HG02884 (cell line): ENCODE data around the gene MMS19.
A peak's percentile ranks its signal among the peaks of the same experiment; 100 is the strongest.

Experiments used
- ATAC-seq: cut with Tn5 transposase; IDR thresholded peaks from one replicate; pipeline ENCODE4 v1.9.1; 2021; ENCODE audit warnings: mild to moderate bottlenecking, moderate library complexity; ENCODE audit not compliant: unreplicated experiment

MMS19 gene

DNA sequence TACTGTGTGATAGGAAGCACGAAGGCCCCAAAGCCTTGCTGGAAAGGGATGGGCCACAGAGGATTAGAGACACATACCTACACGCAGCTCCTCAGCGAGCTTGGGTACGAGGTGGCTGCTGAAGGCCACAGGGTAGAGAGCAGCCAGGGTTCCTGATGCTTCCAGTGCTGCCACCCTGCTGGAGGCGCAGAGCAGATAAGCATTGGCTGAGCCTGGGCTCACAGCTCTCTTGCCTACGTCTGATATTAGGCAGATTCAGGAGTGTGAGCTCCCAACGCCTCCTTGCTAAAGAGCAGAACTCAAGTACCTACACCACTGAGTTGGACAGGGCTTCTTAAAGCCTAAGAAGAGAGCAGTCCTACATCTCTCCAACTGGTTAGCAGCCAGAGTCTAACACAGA is 32.2 kb downstream of the MMS19 start:
- ATAC-seq, result no peak

DNA sequence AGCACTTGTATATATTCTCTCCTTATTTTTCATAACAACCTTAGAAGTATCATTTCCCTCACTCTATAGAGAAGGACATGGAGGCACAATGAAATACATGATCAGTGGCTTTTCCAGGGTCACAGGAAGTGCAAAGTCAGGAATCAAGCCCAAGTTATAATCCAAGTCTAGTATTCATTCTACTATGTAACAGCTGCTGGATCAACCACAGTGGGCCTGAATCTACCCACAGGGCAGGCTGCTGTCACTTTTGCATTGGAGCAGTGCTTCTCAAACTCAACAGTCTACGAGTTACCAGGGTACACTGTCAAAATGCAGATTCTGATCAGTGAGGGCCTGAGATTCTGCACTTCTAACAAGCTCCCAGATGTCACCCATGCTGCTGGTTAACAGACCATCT is 34.0 kb downstream of the MMS19 start:
- ATAC-seq, result no peak

DNA sequence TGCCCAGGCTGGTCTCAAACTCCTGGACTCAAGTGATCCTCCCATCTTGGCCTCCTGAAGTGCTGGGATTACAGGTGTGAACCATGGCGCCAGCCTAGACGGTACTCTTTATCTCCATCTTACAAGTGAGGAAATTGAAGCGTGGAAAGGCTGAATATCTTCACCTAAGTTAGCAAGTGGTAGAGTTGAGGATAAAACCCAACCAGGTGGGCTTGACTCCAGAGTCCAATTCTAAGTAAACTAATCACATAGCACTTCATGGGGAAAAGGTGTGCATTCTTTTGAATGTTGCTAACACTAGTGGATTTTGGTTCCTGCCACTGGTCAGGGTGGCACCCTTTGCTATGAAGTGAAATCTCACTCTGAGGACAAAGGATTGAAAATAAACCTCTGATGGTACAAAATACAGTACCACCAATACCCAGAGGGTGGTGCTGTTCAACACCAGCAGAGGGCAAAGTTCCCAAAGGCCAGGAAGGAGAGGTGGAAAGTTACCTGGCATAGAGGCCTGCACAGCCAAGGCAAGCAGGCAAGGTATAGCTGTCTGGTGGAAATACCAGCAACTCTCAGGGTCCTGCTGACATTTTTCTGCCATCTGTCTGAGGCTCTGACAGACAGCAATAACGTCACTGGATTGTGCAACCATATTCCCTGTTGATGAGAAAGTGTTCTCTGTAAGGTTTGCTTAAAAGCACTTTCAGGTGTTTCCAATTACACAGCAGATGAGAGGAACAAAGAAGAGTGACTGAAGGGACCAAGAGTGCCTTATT is 34.7 kb downstream of the MMS19 start:
- no peak for ATAC-seq

DNA sequence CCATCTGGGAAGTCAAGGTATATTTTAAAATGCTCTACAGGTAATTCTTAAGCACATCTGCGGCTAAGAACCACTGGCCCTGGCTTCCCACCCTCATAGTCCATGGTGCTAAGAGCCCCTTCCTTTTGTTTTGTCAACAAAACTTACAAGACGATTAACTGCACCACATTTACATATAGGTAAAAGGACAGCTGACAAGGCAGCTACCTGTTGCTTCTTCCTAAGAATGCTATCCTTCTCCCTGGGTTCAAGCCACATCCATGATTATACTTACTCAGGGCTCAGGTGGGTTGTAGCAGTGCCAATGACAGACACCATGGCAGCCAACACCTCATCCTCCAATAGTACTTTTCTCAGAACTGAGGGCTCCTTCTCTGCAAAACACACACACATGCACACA is 35.9 kb downstream of the MMS19 start:
- ATAC-seq, result no peak

DNA sequence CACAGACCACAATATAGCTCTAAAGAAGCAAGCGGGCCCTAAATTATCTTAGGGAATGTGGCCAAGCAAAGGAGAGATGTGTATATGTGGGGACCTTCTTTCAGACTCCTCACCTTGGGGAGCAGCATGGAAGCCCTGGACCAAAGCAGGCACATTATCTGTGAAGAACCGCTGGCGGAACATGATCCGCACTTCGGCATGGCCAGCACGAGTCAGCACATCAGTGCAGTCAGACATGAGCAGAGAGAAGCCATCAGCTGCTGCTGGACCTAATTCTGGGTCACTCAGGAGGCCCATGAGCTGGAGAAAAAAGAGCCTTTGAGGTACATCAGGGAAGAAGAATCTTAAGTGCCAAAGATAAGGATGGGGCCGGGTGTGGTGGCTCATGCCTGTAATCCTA is 38.3 kb downstream of the MMS19 start:
- ATAC-seq, result no peak

DNA sequence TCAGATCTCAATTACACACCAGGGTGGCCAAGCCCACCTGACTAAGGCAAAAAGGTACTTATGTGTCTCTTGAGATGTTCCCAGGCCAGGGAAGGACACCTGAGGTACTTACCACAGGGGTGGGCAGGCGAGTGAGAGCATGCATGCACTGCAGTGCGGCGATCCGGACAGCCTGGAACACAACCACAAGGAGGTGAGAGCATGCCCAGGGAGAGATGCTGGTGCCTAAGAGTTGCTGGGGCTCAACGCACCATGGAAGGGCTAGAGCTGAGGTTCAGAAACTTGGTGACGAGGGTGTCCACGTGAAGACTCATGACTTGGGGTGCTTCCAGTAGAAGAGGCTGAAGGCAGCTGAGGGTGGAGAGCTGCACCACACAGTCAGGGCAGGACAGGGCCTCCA is 39.1 kb downstream of the MMS19 start:
- no peak for ATAC-seq

DNA sequence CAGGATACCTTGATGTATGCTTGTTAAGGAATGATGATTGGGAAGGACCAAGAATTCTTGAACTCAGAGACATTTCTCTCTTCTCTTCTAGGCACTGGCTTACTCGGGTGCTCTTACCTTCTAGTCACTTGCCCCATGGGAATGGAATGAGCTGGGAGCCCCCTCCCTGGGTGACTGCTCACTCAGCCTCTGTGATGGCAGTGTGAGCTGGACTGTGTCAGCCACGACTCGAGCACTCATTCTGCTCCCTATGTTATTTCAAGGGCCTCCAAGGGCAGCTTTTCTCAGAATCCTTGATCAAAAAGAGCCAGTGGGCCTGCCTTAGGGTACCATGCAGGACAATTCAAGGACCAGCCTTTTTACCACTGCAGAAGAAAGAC is 41.5 kb downstream of the MMS19 start:
- ATAC-seq, result no peak

DNA sequence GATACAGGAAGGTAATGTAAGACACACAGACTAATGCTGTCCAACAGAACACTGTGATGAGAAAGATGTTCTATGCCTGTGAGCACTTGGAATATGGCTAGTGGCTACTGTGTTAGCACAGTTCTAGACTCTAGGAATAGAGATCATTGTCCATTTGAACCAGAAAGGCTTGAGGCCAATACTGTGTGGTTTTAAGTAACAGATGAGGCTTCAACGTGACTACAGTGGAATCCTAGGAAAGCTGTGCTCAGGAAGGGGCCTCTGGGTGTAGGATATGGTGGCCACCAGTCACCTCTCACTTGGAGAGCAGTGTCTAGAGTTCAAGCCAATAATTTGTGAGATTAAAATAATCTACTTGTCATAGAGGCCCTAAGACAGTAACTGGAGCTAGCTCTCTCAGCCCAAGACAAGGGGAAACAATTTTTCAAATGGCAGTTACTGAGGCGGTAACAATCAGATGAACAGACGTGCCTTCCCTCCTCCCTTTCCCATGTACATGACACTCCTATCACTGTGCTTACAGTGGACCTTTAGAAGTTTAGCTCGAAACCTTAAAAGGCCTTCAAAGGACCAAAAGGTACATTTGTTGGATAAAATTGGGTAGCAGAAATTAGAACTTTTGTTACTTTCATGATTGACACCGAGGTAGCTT is 42.1 kb downstream of the MMS19 start:
- ATAC-seq, result no peak

DNA sequence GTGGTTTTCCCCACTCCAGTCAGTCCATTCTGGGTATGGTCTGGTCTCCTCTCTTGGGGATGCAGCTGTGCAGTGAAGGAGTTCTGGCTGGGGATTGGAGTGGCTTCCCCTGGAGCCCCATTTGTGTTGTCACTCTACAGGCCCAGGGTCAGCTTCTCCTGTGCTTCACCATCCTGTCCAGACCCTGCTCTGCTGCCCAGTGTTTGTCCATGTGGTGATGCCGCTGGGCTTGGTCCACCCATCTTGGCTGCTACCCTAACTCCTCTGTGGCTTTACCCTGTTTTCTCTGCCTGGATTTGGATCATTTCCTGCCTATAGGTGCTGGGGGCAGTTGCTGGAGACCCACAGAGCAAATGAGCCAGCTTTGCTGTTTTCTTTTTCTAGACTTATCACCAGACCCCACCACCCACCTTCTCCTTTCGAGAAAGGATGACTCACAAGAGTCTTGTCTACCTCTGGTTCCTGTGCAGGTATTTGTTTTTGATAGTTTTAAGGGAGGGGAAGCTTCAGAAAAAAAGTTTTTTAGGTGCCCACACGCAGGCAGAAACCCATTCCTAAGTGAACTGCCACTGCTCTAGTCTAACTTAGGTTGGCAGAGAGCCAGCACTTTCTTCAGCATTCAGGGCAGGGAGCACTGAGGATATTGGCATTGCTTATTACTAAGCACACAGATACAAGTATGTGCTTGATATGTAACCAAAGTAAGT is 43.7 kb downstream of the MMS19 start:
- ATAC-seq, result no peak

DNA sequence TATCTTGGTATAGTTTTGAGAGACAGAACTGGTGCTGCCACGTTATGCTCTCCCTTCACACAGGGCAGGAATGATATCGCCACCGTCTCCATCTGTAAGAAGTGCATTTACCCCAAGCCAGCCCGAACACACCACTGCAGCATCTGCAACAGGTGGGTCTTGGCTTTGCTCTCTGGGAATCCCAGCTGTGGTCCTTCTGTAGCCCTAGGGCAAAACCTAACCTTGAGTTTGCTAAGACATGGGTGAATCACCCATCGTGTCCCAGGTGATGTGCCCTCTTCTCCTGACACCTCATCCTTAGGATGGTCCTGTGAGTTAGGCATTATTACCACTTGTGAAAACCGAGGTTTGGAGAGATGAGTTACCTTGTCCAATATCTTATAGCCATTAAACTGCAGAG is 45.9 kb downstream of the MMS19 start:
- ATAC-seq, result no peak

DNA sequence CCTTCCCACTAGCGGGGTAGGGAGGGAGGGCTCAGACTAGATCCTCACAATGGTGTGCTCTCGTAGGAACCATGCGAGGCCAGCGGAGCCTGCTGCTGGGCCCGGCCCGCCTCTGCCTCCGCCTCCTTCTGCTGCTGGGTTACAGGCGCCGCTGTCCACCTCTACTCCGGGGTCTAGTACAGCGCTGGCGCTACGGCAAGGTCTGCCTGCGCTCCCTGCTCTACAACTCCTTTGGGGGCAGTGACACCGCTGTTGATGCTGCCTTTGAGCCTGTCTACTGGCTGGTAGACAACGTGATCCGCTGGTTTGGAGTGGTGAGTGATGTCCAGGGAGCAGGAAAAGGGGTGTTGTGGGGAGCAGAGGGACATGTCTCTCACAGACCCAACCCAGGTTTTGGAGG is 46.6 kb downstream of the MMS19 start:
- no peak for ATAC-seq

DNA sequence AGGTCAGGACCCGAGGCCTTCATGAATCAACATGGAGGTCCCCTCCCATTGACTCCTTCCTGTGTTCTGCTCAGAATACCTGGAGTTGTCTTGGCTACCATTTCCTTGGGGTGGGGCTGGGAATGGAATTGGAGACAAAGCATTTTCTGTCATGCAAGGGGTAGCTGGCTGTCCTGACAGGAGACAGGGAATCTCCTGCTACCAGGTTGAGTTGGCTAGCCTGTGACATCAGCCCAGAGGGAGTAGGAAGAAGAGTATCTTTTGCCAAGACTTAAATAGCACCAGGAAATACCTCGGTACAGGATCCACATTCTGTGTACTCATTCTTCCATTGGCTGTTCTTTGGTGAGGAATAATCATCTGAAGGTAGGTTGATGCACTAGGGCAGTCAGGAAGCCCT is 47.4 kb downstream of the MMS19 start:
- no peak for ATAC-seq

DNA sequence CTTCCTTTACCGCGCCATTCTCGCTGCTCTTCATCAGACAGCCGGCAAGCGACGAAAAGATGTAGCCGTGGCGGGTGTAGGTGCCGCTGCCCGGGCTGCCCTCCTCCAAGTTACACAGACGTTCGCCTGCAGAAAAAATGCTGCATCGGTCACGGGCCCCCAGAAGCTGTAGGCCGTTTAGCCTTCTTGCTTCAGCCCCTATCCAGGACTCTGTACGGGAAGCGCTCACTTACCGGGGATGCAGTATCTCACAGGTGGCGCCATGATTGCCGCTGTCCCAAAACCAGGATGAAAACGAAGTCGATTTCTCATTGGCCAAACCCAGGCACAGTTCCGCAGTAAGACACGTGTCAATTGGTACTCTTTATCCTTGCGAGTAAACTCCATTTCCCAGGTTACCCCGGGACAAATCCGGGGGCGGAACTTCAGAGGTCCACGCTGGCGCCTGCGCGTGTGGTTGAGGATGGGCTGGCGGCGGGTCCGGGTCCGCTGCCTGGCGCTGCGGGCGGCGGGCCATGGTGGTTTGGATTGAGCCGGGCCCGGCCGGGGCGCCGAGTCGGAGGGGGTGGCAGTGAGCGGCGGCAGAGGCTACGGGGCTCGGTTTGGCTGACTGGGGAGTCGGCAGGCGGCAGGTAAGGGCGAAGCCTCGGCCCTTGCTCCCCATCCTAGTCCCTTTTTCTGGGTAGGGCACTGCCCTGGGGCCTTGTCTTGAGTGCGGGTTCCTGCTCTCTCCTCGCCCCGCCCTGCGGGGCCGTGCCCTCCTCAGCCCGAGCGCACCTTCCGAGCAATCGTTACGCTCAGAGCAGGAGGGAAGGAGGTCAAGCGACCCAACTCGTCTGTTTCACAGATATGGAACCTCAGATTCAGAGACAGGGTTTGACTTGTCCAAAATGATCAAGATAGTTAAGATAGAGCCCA is 52.2 kb downstream of the MMS19 start, which contains the start of the genes EXOSC1 and ZDHHC16:
EXOSC1 (minus strand) TSS at position 285 of the 918 bp plus-strand sequence; CDS start at position 264, 21 bp downstream.
ZDHHC16 (plus strand) TSS at position 454 of the 918 bp plus-strand sequence. CDS start 5,501 bp downstream, outside the sequence.
- peak; percentile 93 for ATAC-seq

DNA sequence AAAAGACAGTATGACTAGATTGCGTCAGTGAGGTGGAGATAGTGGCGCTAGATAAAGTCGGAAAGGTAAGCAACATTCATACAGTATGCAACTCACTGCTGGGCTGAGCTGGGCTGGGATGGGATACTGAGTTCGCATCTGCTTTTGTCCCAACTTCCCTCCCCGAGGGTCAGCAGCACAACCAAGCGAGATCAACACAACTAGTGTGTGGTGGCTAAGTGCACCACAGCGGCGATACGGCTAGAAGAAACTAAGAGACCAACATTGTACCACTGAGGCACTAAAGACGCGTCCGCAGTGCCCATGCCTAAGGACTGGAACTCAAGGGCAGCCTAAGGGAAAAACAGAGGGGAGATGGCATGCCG is 52.9 kb downstream of the MMS19 start:
- no peak for ATAC-seq

DNA sequence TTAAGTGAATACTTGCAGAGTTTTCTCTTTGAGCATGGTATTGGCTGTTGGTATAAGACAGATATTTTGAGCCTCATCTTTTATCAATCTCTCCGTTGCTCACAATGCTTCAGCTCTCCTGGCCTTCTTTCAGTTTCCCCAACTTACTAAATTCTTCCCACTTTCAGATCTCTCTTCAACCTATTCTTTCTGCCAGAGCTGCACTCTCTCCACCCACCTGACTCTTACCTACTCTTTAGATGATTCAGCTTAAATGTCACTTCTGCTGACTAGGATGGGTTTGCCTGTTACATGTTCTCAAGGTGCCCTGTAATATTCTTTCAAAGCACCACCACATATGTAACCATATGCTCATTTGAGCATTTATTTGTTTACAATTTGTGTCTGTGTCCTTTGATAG is 54.0 kb downstream of the MMS19 start:
- no peak for ATAC-seq

DNA sequence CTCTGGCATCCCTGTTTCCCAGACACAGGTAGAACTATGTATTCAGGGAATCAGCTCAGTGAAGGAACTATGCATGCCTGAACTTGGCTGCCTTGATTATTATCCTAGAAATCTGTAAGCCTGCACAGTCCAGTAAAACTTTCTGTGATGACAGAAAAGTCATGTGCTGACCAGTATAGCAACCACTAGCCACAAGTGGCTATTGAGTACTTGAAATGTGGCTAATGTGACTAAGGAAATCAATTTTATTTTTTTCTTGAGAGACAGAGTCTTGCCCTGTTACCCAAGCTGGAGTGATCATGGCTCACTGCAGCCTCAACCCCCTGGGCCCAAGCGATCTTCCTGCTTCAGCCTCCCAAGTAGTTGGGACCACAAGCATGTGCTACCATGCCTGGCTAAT is 55.9 kb downstream of the MMS19 start:
- ATAC-seq, result no peak

DNA sequence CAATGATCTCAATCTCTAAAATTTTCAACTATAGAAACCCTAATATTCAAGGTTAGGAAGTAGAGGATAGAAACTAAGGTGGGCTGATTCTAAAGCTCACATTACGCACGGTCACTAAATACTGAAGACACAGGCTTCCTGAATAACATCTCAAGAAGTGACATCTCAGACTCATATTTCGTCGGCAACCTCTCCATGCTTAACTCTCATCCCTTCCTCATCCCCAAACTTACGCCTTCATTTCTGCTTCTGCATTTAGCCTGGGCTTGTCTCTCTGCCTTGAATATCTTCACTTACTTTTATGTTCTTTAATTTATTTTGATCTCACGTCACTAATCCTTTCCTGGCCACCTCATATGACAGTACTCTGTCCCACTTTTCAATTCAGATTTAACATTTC is 63.0 kb downstream of the MMS19 start:
- ATAC-seq, result no peak

DNA sequence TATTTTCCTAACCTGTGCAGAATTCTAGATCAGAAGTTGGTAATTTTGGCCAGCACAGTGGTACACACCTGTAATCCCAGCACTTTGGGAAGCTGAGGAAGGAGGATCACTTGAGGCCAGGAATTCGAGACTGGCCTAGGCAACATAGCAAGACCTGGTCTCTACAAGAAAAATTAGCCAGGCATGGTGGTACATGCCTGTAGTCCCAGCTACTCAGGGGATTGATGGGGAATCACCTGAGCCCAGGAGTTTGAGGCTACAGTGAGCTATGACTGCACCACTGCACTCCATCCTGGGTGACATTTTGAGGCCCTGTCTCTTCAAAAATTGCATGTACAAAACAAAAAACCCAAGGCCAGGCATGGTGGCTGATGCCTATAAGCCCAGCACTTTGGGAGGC is 63.7 kb downstream of the MMS19 start:
- ATAC-seq, result no peak

DNA sequence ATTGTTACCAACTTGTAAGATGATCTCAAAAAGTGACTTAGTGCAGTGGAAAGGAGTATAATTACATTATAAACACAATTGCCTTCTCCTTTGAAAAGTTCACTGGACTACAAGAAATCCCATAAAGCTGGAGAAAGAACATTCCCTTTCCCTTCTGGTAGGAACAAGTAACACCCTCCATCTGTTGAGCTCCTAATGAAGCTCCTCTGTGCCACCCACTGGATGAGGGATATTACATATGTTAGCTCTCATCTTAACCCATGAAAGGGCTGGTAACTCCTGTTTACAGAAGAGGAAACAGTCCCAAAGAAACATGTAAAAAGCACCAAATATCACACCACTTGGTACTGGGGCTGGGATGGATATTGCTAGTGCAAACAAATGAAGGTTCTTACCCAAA is 64.2 kb downstream of the MMS19 start:
- ATAC-seq, result no peak

DNA sequence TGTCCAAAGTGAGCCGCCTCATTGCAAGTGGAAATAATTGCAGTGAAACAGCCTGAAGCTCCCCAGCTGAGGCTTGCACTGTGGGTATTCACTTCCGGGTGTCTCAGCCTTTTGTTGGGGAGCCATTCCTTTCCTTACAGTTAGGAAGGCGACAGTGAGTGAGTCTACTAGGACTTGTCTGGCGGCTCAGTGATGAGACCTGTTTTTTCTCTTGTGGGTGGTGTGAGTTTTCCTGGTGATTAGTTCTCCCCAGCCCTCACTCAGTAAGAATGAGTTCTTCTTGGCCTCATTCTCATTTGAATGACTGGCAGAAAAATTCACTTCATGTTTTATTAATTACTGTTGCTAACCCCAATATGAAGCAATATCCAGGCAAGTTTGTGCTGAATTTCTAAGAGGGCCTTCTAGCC is 69.6 kb downstream of the MMS19 start:
- no peak for ATAC-seq
